Smooth muscle cell (in vitro differentiated cells): Measurements from ENCODE around the gene AAMP. TPM values are rescaled to one million over a fixed set of nuclear protein-coding genes. Genes with fewer than 3 reads are reported as not detected.
A peak's percentile ranks its signal among the peaks of the same experiment; 100 is the strongest.

Experiments
- DNase-seq: peaks from one replicate; lab custom pipeline; 2025; ENCODE audit not compliant: unreplicated experiment; lab: John Stamatoyannopoulos, UW
- H2AFZ ChIP-seq: fragments of 200-600 bp; sonication (generic); 2 replicates; pipeline ENCODE4 v1.6.0; 2016; ENCODE audit warnings: antibody characterized with exemption, low read depth, mild to moderate bottlenecking
- H3F3A ChIP-seq: fragments of 200-600 bp; sonication (generic); 2 replicates; pipeline ENCODE4 v1.6.0; 2017; ENCODE audit warnings: antibody characterized with exemption, low read depth
- H3K27ac ChIP-seq: fragments of 200-600 bp; sonication (generic); 2 replicates; pipeline ENCODE4 v1.5.1; 2016; ENCODE audit warnings: low read depth, mild to moderate bottlenecking
- H3K27me3 ChIP-seq: fragments of 200-600 bp; sonication (generic); 2 replicates; pipeline ENCODE4 v1.6.1; 2016; ENCODE audit warnings: low read depth, mild to moderate bottlenecking
- H3K36me3 ChIP-seq: fragments of 200-600 bp; sonication (generic); 2 replicates; pipeline ENCODE4 v1.5.1; 2016; ENCODE audit warnings: low read depth
- H3K4me1 ChIP-seq: fragments of 200-600 bp; sonication (generic); 2 replicates; pipeline ENCODE4 v1.5.1; 2016; ENCODE audit warnings: low read depth
- H3K4me2 ChIP-seq: fragments of 200-600 bp; sonication (generic); 2 replicates; pipeline ENCODE4 v1.6.0; 2016; ENCODE audit warnings: mild to moderate bottlenecking
- H3K4me3 ChIP-seq: fragments of 200-600 bp; sonication (generic); 2 replicates; pipeline ENCODE4 v1.5.1; 2016; ENCODE audit warnings: mild to moderate bottlenecking
- H3K79me2 ChIP-seq: fragments of 200-600 bp; sonication (generic); 2 replicates; pipeline ENCODE4 v1.6.0; 2016; ENCODE audit warnings: low read depth, mild to moderate bottlenecking
- H3K9ac ChIP-seq: fragments of 200-600 bp; sonication (generic); 2 replicates; pipeline ENCODE4 v1.6.0; 2016; ENCODE audit warnings: low read depth
- H3K9me3 ChIP-seq: fragments of 200-600 bp; sonication (generic); replicated peaks from 2 replicates; pipeline ENCODE4 v1.5.1; 2016; ENCODE audit warnings: low read depth
- H4K20me1 ChIP-seq: fragments of 200-600 bp; sonication (generic); 2 replicates; pipeline ENCODE4 v1.6.0; 2016; ENCODE audit warnings: low read depth
- WGBS: methylation state at CpG from one replicate; pipeline ENCODE4 v1.1.7; 2016; ENCODE audit warnings: low lambda C conversion rate; 5-methylcytosine and 5-hydroxymethylcytosine counted together
- polyA plus RNA-seq: library from polyadenylated mRNA; unstranded; fragments of >200 nt; fragmentation: Nextera tagmentation; extraction: Ambion mirVana; gene quantifications from 2 replicates; pipeline ENCODE4 v1.2.1, GENCODE V29; 2016
- total RNA-seq: library from RNA; depleted of rRNA; stranded (reverse); fragments of >200 nt; gene quantifications from 2 replicates; pipeline ENCODE4 v1.2.3, GENCODE V29; 2014
- TF ChIP-seq, protein P1 (sequence below): fragments of 200-600 bp; sonication (generic); IDR thresholded peaks from 2 replicates; pipeline ENCODE4 v1.5.1; 2017; ENCODE audit warnings: borderline replicate concordance, mild to moderate bottlenecking, antibody characterized with exemption; ENCODE audit not compliant: insufficient read depth, poor library complexity, severe bottlenecking

AAMP gene
- total and polyA plus RNA-seq, 2 experiments from 2014 or later: 71.5 to 95.8 TPM

DNA sequence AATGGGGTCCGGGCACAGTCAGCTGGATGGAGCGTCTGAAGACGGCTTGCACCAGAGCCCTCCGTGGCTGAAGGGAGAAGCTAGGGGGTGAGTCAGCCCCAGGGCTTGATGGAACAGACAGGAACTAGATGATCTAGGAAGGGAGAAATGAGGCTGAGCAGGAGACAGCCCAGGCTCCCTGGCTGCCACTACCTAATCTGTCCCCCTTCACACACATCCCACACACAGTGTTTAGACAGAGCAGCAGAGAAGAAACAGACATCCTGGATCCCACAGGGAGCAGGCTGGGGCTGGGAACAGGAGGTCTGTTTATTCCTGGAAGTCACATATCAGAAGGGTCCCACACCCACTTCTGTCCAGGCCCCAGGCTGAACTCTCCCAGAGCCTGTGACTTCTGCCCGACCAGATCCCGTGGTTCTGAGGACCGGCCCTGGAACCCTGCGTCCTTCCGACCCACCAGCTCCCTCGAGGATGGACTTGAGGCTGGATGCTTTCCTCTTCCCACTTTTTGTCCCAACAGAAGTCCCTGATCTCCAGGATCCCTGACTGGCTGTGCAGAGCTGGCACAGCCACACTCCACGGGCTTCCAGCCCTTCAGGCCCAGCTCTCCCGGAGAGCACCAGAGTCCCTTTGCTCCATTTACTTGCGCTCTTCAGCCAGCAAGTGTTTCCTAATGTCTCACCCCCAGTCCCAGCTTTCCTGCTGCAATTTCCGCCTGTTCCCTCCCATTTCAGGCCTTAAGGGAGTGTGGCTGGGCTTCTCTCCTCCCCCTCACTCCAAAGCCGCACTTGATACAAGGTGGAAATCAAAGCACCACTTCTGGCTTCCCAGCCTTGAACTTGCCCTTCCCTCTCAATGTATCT lies 10.6 kb downstream of the AAMP start:
- Histone ChIP-seq H3K9me3 (no peaks in the 10 kb centered on the region), H4K20me1 (peaks cover 20% of the 10 kb centered on the region), H3F3A (peaks cover 54% of the 10 kb centered on the region), H2AFZ (no peak overlapping the region), H3K27ac (peak overlapping the region; percentile 90), H3K9ac (peak overlapping the region; percentile 67), H3K4me1 (peaks cover 15% of the 10 kb centered on the region), H3K27me3 (no peaks in the 10 kb centered on the region), H3K4me3 (no peak overlapping the region), H3K4me2 (peak overlapping the region; percentile 50), H3K36me3 (peaks cover 9% of the 10 kb centered on the region), H3K79me2 (no peaks in the 10 kb centered on the region)
- peak; percentile 50 for DNase-seq
- WGBS: 9% methylated on average over 15 of the region's 15 CpGs
- TF ChIP-seq, protein P1, sequence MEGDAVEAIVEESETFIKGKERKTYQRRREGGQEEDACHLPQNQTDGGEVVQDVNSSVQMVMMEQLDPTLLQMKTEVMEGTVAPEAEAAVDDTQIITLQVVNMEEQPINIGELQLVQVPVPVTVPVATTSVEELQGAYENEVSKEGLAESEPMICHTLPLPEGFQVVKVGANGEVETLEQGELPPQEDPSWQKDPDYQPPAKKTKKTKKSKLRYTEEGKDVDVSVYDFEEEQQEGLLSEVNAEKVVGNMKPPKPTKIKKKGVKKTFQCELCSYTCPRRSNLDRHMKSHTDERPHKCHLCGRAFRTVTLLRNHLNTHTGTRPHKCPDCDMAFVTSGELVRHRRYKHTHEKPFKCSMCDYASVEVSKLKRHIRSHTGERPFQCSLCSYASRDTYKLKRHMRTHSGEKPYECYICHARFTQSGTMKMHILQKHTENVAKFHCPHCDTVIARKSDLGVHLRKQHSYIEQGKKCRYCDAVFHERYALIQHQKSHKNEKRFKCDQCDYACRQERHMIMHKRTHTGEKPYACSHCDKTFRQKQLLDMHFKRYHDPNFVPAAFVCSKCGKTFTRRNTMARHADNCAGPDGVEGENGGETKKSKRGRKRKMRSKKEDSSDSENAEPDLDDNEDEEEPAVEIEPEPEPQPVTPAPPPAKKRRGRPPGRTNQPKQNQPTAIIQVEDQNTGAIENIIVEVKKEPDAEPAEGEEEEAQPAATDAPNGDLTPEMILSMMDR: no peak

DNA sequence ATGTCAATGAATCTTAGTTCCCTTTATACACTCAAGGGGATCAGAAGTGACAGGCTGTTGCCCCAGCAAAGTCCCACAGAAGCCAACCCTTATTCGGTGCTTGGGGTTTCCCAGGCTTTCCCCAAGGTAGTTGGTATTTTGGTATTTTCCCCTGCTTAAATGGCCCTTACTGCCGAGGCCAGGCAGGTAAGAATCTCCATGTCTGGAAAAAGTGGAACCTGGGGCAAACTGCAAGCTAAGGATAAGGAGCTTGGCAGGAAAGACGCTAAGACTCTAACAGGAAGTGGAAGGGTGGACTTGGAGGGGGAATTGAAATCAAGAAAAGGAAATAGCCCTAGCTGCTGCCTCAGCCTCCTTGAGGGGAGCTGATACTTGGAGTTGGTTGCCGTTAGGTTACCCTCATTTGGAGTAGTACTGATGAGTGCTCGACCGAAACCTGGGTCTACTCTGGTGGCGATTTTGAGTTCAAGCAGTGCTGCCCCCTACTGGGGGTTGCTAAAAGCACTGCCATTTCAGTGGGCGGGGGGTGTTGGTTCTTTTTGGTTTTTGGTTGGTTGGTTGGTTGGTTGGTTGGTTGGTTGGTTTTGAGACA lies 12.5 kb downstream of the AAMP start:
- Histone ChIP-seq H3K79me2 (no peaks in the 10 kb centered on the region), H3K4me1 (peaks cover 15% of the 10 kb centered on the region), H3K4me3 (no peak overlapping the region), H4K20me1 (peaks cover 38% of the 10 kb centered on the region), H3K27me3 (no peaks in the 10 kb centered on the region), H3K4me2 (no peak overlapping the region), H2AFZ (no peak overlapping the region), H3K9ac (no peak overlapping the region), H3K27ac (peak overlapping the region; percentile 61), H3K9me3 (no peaks in the 10 kb centered on the region), H3K36me3 (peaks cover 22% of the 10 kb centered on the region), H3F3A (peaks cover 69% of the 10 kb centered on the region)
- no peak for DNase-seq
- TF ChIP-seq, protein P1: peak; percentile 59
- WGBS: 58% methylated on average over 8 of the region's 8 CpGs

DNA sequence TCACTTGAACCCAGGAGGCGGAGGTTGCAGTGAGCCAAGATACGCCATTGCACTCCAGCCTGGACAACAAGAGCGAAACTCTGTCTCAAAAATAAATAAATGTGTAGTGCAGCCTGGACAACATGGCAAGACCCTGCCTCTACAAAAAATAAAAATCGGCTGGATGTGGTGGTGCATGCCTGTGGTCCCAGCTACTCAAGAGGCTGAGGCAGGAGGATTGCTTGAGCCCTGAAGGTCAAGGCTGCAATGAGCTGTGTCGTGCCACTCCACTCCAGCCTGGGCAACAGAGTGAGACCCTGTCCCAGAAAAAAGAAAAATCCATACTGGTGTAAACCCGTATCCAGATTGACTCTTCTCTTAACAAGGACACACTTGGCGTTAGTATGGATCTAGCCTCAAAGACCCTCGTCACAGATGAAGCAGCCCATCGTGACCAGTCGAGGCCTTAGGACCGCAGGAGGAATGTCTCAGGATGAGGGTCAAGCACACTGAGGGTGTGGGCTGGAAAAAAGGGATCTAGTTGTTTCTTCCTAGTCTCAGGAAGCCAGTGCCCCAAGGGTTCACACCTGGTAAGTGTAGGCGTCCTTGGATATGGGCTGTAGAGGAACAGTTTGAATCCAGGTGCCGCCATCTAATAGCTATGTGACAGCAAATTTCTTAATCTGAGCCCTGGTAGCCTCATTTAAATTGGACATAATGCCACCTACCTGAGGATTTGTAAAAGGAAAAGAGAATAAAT lies 13.2 kb downstream of the AAMP start:
- 94% methylated on average over 13 of the region's 13 CpGs for WGBS
- H3K27me3 ChIP-seq: no peaks in the 10 kb centered on the region
- H3K9me3 ChIP-seq: no peaks in the 10 kb centered on the region
- DNase-seq: no peak
- no peak overlapping the region for H3K9ac ChIP-seq
- peaks cover 15% of the 10 kb centered on the region for H3K4me1 ChIP-seq
- TF ChIP-seq, protein P1: no peak
- no peak overlapping the region for H3K4me3 ChIP-seq
- H3K36me3 ChIP-seq: peaks cover 22% of the 10 kb centered on the region
- no peak overlapping the region for H3K4me2 ChIP-seq
- H4K20me1 ChIP-seq: peaks cover 45% of the 10 kb centered on the region
- H2AFZ ChIP-seq: no peak overlapping the region
- peaks cover 75% of the 10 kb centered on the region for H3F3A ChIP-seq
- H3K27ac ChIP-seq: peak overlapping the region; percentile 61
- no peaks in the 10 kb centered on the region for H3K79me2 ChIP-seq
